SK-N-SH treated with all-trans-retinoic acid at 6 μM for 48 hours (cell line): ENCODE measurements around the gene ANKS1A.

Experiments
- ARNTL ChIP-seq: fragments of 450-650 bp; formaldehyde crosslinking; IDR thresholded peaks from 2 replicates; pipeline ENCODE4 v1.5.0; 2020; ENCODE audit warnings: low read depth, mild to moderate bottlenecking, moderate library complexity, borderline replicate concordance
- BACH2 ChIP-seq: fragments of 250-450 bp; sonication (Bioruptor Pico); IDR thresholded peaks from 2 replicates; pipeline ENCODE4 v1.9.0; 2021; ENCODE audit warnings: mild to moderate bottlenecking, borderline replicate concordance
- ZC3H10 ChIP-seq: fragments of 250-450 bp; sonication (Bioruptor Pico); IDR thresholded peaks from 2 replicates; pipeline ENCODE4 v1.5.1; 2021; ENCODE audit warnings: mild to moderate bottlenecking, moderate library complexity

- TF ChIP-seq ZC3H10 (CRISPR knock-in tag) (no peak), ARNTL (no peak), BACH2 (no peak)
These were observed 30.4 kb upstream of the ANKS1A start for GRCh38 chr6:34858681-34859080.
